Measurements from ENCODE around the gene NTNG1.

NTNG1 gene

DNA sequence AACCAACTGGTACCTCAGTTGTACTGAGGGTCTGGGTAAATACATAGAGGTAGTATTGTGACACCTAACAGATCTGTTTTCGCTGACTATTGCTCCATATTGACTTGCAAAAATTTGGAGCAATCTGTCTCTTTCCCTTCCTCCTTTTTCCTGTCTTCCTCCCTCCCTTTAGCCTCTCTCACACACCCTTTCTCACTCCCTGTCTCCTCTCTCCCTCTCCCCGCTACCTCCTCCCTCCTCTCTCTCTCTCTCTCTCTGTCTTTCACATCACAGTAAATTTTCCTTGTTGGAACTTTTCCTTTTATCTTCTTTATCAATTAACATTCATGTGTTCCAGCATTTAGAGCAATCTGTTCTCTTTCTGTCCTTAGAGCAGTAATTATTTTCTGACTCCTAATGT lies 278.2 kb downstream of the NTNG1 start:
- DNase-seq = no peak

DNA sequence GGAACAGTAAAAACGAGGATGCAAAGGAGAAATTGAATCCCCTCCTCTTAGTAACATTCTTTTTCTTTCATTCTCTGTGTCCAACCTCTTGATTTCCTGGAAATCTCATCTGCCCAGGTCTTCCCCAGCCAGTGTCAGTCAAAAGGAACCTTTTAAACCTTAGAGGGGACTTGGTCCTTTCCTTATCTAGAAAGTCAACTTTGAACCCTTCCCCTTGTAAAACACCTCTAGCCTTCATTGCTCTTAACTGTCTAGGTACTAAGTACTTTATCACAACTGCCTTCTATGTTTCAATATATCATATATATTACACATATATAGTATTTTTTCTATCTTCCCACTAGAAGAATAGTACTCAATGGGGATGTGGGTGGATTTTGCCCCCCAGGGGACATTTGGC lies 282.1 kb downstream of the NTNG1 start:
- DNase-seq = no peak

DNA sequence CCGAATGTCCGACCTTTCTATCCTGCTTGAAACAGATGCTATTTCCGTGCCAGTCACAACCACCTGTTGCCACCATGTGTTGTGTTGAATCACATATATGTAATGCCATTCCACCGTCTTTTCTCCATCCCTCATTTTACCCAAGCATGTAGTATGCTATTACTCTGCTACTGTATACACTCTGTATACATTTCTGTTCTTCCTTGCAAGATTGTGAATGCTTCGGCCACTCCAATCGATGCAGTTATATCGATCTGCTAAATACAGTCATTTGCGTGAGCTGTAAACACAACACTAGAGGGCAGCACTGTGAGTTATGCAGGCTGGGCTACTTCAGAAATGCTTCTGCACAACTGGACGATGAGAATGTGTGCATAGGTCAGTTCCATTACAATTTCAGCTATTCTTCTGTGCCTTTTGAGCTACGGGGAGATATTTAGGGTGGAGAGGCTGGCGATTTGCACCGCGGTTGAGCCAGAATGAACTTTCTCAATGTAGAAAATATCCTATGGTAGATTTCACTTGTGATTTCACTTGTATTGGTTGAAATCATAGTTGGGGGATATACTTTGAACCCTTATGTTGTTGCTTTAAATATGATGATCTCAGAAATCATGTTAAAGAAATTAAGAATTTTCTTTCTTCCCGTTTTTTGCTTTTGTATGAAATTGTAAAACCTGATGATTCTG lies 289.8 kb downstream of the NTNG1 start:
- no peak for DNase-seq

DNA sequence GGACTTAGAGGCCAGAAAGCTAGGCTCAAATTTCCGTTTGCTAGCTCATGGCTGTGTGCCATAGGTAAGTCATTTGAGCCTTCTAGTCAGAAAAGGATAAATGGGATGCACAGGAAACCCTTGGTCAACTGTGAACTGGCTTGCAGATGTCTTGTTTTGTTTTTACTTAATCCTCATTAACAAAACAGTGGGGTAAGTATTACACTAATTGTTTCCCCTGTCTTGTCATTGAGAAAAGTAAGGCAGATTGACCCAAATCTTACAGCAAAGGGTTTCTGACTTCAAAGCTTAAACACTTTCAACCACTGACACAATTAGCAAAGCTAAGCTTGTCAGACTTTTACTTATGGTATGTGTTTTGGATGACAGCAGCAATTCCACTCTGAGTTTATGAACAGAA lies 291.3 kb downstream of the NTNG1 start:
- DNase-seq = no peak

DNA sequence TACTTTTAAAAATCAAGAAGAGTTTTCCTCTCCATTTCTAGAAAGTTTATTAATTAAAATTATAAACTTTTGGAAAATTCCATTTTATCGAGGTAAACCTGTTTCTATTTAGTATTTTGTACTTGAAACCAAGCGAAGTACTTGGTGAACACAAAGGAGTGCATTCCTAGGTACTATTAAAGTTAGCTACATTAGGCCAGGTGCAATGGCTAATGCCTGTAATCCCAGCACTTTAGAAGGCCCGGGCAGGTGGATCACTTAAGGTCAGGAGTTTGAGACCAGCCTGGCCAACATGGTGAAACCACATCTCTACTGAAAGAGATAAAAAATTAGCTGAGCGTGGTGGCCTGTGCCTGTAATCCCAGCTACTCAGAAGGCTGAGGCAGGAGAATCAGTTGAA lies 292.2 kb downstream of the NTNG1 start:
- DNase-seq = no peak

DNA sequence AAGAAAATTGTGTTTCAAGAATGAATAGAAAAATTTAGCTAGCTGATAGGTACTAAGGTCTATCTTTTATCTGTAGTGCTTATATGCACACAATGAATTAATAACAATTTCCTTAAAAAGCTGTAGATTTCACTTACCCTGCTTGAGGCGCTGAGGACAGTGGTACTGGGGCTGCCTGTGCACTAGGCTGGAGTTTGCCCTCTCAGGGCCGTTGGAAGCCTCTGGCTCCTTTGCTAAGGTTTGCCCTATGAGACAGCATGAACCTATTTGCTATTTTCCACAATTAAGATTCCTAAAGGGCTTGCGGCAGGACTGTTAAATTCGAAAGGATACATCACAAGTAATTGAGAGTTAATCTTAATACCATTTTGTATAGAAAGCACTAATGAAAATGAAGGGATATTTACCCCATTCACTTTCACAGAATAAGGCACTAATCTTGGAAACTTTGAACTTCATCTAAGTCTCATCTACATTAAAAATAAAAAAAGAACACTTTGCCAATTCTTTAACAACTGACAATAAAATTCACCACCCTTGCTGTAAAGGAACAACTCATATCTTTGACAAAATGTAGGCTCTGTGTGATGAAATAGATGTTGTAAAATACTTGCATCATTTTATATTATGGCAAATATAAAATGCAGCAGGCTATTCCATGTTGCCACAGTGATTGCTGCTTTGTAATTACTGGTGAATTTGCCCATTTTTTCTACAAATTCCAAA lies 293.0 kb downstream of the NTNG1 start:
- no peak for DNase-seq

DNA sequence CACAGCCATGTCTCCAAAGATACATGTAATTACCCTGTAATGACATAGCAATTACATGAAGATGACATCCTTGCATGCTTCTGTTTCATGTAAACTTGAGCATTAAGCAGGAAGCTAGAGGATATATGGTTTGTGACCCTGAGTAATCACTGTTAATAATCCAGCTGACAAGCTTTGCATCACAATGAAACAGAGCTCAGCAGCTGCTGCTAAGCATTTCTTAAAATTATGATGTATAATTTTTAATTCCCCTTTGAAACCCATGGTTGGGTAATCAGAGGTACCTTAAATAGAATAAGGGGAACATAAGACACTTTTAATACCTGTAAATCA lies 293.5 kb downstream of the NTNG1 start:
- no peak for DNase-seq

DNA sequence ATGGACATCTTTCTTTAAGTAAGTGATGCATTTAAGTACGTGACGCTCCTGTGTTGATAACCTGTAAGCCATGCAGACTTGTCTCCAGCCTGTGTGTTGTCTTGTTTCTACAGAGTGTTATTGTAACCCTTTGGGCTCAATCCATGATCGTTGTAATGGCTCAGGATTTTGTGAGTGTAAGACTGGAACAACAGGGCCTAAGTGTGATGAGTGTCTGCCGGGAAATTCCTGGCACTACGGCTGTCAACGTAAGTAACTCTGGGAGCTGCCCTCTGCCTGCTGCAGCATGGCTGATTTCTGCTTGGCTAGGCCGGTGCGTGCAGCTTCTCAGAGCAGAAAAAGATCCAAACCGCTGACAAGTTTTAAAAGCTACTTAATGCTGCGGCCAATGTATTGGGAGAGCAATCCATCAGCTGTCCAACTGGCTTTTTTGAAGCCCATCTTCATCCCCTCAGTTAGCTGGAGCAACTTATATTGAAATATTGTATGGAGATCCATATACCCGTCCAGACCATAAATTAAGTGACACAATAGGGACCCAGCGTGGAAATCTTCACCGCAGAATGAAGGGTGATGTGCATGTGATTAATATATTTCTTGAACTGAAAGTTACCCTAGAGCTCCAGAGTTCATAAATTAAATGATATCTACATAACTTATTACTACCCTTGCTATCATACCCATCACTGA lies 295.9 kb downstream of the NTNG1 start:
- no peak for DNase-seq

DNA sequence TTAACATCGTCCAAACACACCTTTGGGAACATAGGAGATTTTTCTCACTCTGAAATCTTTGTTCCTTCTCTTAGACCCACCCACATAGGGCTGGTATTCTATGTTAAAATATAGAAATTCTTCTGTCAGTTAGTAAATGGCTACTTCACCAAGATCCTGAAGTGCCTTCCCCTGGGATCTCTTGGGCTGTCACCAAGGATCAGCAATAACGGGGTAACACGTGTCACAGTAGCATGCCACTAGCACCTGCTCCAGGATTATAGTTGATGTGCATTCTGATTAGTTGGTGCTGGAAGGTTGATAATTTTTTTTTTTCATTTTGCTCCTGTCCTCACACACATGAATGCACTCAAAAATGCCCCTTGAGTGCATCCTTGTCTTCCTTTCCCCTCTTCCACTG lies 298.7 kb downstream of the NTNG1 start:
- DNase-seq = no peak

DNA sequence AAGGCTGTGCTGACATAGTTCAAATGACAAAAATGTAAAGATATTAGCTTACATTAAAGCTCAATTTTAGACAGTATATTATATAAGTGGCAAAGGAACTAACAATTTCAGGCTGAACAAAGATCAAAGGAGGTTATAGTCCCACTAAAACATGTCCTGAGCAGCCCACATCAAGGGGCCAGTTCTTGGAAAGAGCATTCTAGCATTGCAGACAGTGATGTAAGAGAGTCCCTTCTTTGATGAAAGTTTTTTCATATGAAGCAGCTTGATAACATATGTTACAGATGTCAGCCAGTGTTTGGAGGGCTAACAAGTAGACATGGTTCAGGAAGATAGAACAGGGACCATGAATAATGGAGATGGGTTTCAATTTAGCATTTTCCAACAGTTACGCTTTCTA lies 301.7 kb downstream of the NTNG1 start:
- no peak for DNase-seq

DNA sequence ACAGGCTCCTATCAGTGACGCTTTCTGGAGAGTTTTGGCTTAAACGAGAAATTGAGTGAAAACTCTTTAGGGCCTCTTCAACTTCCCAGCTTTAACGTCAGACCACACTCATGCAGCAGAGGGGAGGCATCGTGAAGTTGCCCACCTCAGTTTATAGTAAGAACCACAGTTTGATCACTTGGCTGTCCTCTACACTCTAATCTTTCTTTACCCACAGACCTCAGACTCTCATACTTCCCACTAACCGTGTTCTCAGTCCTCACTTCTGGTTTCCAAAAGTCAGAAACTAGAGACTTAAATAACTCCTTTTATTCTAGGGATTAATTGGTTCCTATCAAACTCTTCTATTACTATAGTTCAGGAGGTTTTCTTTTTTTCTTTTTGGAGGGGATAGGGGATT lies 302.2 kb downstream of the NTNG1 start:
- no peak for DNase-seq

DNA sequence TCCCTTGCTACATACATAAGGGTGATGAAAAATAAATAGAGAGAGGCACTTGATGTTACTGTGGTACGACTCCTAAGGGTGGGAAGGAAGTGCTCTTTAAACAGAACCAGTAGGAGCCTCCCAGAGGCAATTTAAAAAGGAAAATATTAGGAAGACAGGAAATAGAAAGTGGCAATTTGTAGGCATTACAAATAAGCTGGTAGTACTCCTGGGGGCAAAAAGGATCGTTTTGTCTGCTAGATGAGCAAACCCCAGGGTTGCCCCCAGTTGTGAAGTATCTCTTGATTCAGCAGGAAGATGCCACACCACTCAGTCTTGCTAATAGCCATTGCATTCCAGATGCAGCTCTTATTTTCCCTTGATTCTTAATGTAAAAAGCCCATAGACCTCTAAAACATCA lies 303.0 kb downstream of the NTNG1 start:
- no peak for DNase-seq

DNA sequence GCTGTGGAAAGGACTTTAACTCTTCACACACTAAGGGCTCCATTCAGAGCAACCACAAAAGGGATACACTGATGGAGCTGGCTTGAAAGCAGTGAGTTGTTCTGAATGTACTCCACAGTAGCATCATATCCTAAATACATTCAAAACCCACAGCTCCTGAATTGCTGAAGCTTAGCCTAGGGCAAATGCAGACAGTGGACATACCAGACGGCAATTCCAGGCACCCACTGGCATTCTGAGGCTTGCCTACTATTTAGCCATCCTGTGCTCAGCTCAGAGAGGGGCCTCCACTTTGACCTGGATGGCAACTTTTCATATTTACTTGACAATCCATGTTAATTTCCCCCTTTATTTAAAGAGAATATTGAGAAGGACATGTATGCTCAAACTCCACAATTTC lies 303.5 kb downstream of the NTNG1 start:
- DNase-seq = no peak

DNA sequence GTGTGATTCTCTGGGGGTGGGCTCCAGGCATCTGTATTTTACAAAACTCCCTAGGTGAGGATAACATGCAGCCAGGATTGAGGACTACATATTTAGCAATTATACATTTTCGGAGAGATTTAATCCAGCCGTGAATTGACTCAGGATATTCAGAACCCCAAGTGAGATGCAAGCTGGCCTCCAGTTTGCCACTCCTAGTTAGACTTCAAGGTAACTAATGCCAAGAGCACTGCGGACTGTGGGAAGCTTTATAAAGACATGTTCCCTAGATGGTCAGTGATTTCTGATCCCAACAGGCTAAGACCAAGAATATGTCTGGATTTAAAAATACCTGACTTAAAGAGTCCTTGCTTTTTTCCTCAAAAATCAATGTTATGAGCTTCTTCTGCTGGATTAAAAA lies 308.5 kb downstream of the NTNG1 start:
- DNase-seq = no peak

DNA sequence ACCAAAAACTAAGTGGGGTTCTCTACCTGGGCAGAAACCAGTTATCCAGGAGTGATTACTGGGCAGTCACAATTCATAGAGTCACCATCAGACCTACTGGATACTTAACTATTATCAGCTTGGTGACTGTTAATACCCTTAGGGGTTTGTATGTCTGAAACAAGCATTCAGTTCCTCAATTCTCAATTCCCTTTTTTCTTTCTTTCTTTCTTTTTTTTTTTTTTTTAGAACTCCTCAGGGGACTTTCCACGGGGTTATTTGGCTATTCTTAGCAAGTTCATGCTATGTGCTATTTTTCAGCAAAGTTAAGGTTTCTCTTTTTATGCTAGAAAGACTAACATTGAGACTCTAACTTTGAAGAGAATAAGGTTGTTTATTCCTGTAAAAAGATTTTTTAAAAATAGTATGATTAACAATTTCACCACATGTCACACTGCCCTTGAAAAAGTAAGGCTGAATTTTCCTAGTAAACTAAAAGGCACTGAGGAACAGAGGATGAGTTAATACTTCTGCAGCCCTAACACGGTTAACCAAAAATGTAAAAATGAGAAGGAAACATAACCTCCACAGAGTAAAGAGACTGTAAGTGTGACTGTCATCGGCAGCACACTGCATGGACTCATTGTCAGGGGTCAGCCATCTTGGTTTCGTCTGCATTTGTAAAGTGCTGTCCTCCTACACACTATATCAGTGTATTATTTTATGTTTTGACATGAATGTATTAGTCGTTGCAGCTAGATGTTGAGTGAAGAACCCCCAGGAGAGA lies 310.2 kb downstream of the NTNG1 start:
- no peak for DNase-seq

DNA sequence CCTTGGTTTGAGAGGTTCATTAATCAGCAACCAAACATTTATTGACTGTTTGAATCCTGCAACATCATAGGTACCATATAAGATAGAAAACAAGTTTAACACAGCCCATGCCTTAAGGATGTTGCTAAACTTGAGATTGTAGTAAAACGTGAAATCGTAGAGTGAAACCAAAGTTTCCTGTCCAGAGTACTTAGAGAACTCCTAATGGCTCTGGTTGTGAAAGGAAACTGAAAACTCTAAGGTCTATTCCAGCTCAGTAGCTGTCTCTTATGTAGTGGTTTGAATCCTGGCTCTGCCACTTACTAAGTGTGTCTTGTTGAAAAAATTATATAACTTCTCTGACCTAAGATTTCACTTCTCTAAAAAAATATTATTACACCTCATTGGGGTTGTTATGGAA lies 310.9 kb downstream of the NTNG1 start:
- DNase-seq = no peak

DNA sequence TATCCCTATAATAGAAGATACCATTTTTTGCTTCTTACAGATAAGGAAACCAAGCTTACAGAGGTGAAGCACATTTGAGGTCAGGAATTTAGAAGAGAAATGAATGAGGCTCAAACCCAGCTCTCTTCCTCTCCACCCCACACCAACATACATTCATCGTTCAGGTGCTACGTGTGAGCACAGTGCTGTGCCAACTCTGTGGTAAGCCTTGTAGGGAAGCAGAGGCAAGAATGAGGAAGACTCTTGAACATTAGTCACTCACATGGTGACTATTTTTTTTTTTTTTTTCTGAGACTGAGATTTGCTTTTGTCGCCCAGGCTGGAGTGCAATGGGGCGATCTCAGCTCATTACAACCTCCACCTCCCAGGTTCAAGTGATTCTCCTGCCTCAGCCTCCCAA lies 314.0 kb downstream of the NTNG1 start:
- no peak for DNase-seq

DNA sequence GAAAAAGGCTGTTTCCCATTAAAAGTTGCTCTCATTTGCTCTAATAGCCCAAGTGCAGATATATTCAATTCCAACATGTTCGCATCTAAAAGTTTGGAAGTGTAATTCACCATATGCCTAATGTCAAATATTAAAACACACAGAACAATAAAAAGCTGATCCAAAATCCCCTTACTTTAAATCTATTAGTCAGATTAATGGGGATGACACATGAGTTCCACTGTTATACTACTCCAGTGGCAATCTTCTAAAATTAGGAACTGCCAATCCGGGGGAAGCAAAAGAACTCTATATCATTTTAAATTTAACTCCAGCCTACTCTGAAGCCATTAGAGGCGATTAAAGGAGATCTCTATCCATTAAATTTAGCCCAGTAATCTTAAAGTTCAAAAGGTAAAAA lies 317.1 kb downstream of the NTNG1 start:
- DNase-seq = no peak

DNA sequence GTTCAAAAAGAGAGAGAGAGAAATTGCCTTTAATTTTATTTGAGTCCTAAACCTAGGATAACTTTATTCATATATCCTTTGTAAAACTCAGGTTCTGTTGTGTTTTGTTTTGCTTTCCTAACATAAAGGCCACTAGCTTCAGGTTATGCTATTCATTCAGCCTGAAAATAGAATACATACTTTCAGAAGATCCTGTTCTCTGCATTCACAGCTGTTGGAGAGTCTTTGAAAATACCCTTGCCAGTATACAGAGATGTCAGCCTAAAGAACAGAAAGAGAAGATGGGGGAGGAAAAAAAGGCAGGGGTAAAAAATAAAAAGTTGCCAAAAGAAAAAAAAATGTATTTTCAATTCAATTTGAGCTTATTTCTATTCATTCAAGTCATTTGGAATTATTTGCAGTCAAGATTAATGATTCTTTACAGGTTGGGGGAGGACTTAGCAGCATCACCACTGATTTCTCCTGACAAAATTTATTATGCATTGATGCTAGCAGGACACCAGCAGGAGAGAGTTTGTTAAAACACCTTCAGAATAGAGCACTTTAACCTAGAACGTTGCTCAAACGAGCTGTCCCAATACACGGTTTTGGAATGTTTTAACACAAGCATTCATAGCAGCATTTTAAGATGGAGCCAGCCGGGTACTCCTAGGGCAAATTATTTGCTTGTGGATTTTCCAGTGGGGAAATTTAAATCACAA lies 318.5 kb downstream of the NTNG1 start:
- DNase-seq = no peak

DNA sequence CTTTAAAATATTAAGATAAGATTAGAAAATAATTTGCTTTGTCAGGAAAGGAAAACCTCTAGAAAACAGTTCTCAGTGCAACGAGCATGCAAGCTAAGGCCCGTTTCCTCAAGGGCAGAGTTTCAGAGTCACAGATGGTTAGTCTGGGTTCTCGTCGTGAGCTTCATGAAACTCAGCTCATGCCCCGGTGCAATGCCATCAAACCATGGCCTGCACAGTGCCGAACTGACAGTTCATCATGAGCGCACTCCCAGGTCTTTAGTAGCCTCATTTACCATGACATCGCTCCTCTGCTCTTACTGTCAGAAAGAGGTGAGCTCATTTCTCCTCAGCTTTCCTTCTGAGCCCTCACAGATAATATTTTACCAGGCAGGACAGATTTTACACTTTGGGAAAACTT lies 319.2 kb downstream of the NTNG1 start:
- no peak for DNase-seq

DNA sequence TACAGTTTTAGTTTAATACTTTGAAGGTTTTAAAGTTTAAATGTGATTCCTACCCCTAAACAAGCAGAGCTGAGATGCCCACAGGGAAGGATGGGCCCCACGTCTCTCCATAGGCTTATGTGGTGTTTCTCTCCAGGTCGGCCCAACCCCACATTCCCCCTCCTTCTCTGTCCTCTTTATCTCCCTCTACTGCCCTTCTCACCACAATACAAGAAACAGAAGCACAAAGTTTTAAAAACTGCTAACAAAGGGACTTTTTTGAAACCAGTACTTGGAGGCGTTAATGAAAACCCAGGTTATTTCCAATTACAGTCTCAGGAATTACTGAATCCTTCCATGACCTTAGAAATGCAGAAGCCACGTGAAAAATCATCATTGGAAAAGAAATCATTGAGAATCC lies 324.0 kb downstream of the NTNG1 start:
- DNase-seq = no peak

DNA sequence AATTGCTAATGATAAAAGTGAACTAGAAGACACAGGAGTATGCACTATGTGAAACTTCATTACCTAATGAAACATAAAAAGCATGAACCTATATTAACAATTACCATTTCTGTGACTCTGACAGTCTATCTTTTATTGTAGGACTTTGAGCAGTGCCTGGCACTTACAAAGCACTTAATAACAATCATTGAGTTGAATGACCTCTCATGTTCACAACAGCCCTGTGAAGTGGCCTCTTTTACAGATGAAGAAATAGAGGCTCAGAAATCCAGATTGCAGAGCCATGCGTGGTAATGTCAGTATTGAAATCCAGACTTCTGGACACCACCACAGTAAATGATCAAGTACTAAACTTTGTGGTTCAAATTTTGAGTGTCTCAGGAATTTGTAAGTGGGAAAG lies 326.4 kb downstream of the NTNG1 start:
- DNase-seq = no peak

DNA sequence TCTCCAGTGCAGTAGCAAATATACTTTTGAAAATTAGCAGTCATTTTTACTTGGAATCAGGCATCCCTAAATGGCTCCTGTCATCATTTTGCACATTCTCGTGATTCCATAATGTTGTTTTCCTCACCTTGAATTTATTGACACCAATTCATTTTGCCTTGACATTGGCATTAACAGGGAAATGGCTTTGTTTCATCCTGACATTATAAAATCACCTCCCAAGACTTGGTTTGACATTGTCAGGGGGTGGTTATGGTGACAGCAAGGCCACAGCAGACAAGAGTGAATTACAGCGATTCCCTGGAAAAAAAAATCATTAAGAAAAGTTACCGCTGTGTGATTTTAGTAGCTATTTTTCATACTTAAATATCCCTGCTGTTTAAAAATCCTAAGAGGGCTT lies 327.0 kb downstream of the NTNG1 start:
- no peak for DNase-seq

All from CD4-positive, alpha-beta T cell treated with Interleukin-17A for 4 hours (primary cell).